ENCODE results near the gene BID. TPM values are rescaled to one million over a fixed set of nuclear protein-coding genes. Genes with fewer than 3 reads are reported as not detected.

The BID gene
- 51.6 to 85.0 TPM (median 78.8 TPM) in 5 replicates for total RNA-seq (2022; extraction: Qiagen RNA extraction)

DNA sequence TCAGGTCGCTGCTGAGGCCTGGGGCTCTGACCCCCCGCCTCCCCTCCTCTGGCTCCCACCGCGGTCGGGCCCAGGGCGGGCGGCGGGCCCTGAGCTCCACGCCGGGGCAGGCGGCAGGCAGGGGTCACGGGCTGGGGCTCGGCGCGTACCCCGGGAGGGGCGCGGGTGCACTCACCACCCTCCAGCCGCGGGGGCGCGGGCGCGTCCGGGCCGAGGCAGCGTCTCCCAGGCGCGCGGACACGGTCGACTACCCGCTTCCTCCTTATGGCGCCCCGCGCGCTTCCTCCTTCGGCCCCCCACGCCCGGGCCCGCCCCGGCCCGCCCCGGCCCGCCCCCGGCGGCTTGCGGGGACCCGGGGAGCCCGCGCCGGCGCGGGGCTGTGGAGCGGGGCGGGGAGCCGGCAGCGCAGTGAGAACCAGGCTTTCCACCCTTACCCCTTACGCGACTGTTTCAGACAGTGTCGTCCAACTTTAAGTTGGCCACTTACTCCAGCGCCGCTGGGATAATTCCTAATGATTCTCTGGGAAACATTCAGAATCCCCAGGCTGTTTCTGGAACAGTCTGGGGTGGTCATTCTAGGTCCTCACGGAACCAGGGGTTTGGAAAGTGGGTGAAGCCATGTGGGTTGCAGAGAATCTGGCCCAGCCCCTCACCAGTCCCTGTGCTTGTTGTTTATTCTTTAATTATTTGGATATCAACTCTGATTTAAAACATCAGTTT lies at the start of gene BID:
Gene BID, minus strand, starts transcription at position 264 of the 720 bp plus-strand sequence. CDS start 24,353 bp downstream, outside the sequence.

Other genes with a start within 250 kb of the BID start
- 0.08 TPM in 1 of 5 replicates, not detected in the others for gene SLC25A18, start 211.0 kb downstream of the BID start, total RNA-seq (2022; extraction: Qiagen RNA extraction)
- gene ATP6V1E1, start 145.7 kb downstream of the BID start, total RNA-seq (2022; extraction: Qiagen RNA extraction), result 115 to 138 TPM (median 122 TPM) in 5 replicates
- gene BCL2L13, start 135.7 kb downstream of the BID start, total RNA-seq (2022; extraction: Qiagen RNA extraction), result 31.3 to 36.8 TPM (median 32.8 TPM) in 5 replicates

Data from A549 treated with CORT108297 at 1 μM for 4 hours (cell line).